ENCODE data around the gene ARPP21.

ARPP21 gene

GRCh38 chr3:35760146-35760545, 120.8 kb downstream of the ARPP21 start:
- Histone ChIP-seq H3K4me3 (ENCODE audit: low read depth, low read length) (no peak overlapping the region), H3K4me1 (ENCODE audit: control insufficient read depth, insufficient read depth, low read length) (no peaks in the 10 kb centered on the region), H3K9me3 (ENCODE audit: control insufficient read depth, insufficient read depth, low read depth, low read length) (no peaks in the 10 kb centered on the region), H3K36me3 (ENCODE audit: control insufficient read depth in 2 of 2, insufficient read depth in 1 of 2, low read length in 2 of 2) (no peaks in the 10 kb centered on the region), H3K27ac (ENCODE audit: extremely low read depth, low read depth, low read length) (no peak overlapping the region)
- POLR2A ChIA-PET: no interaction called here
- TF ChIP-seq ZNF280D (tag by site-specific recombination; IDR thresholded peaks at IDR 0.05) (no peak), YY1 (tag by site-specific recombination; IDR thresholded peaks at IDR 0.05) (no peak), KLF10 (tag by site-specific recombination; IDR thresholded peaks at IDR 0.05) (no peak), ZNF433 (tag by site-specific recombination; IDR thresholded peaks at IDR 0.05; ENCODE audit: low read depth) (no peak), SALL2 (tag by site-specific recombination; IDR thresholded peaks at IDR 0.05; ENCODE audit: borderline replicate concordance) (no peak), SP7 (tag by site-specific recombination; IDR thresholded peaks at IDR 0.05) (no peak), ZNF174 (tag by site-specific recombination; IDR thresholded peaks at IDR 0.05) (no peak), ZNF391 (tag by site-specific recombination; IDR thresholded peaks at IDR 0.05; ENCODE audit: borderline replicate concordance, low read depth) (no peak), ZNF398 (tag by site-specific recombination; IDR thresholded peaks at IDR 0.05) (no peak)
- CTCF ChIA-PET: no interaction called here

GRCh38 chr3:35761311-35761710, 122.0 kb downstream of the ARPP21 start:
- no peak overlapping the region for H3K4me3 ChIP-seq (ENCODE audit: low read depth, low read length)
- H3K4me1 ChIP-seq (ENCODE audit: control insufficient read depth, insufficient read depth, low read length): no peaks in the 10 kb centered on the region
- no peak overlapping the region for H3K27ac ChIP-seq (ENCODE audit: extremely low read depth, low read depth, low read length)
- no peaks in the 10 kb centered on the region for H3K36me3 ChIP-seq (ENCODE audit: control insufficient read depth in 2 of 2, insufficient read depth in 1 of 2, low read length in 2 of 2)
- CTCF ChIA-PET: interaction anchor here (0.7 kb wide), 1 partner anchor 887 kb away, joined by 3 read pairs; no protein-coding TSS in a partner anchor
- no peak for TF ChIP-seq ZNF843 (tag by site-specific recombination; IDR thresholded peaks at IDR 0.05)
- TF ChIP-seq ZNF580 (tag by site-specific recombination; IDR thresholded peaks at IDR 0.05): no peak
- TF ChIP-seq AEBP2 (tag by site-specific recombination; IDR thresholded peaks at IDR 0.05; ENCODE audit: borderline replicate concordance): no peak
- TF ChIP-seq ZNF830 (tag by site-specific recombination; IDR thresholded peaks at IDR 0.05; ENCODE audit: low read depth): no peak
- TF ChIP-seq ZNF707 (tag by site-specific recombination; IDR thresholded peaks at IDR 0.05): no peak
- no peak for TF ChIP-seq ZNF501 (tag by site-specific recombination; IDR thresholded peaks at IDR 0.05)
- no peaks in the 10 kb centered on the region for H3K9me3 ChIP-seq (ENCODE audit: control insufficient read depth, insufficient read depth, low read depth, low read length)
- POLR2A ChIA-PET: no interaction called here
